ENCODE data around the gene PLXDC2.

DNA sequence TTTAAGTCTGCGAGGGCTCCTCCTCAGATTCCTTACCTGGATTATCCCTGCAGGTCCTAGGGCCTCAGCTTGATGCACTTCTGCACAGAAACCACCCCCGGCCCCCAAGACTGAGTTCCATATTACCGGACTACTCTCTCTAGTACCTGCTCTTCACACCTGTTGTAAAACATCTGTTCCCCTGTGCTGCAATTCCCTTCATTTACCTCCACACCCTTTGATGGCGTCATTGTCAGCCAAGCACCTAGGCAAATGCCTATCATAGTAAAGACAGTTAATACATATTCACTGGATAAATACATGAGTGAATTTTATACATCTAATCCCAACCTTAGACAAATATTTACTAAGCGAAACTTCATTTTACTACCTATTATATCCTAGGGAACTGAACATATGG is 275.5 kb downstream of the PLXDC2 start:
- TF ChIP-seq POLR2A (IDR thresholded peaks at IDR 0.05) (no peak), EP300 (IDR thresholded peaks at IDR 0.05) (no peak)
- TF ChIP-seq, protein P1, sequence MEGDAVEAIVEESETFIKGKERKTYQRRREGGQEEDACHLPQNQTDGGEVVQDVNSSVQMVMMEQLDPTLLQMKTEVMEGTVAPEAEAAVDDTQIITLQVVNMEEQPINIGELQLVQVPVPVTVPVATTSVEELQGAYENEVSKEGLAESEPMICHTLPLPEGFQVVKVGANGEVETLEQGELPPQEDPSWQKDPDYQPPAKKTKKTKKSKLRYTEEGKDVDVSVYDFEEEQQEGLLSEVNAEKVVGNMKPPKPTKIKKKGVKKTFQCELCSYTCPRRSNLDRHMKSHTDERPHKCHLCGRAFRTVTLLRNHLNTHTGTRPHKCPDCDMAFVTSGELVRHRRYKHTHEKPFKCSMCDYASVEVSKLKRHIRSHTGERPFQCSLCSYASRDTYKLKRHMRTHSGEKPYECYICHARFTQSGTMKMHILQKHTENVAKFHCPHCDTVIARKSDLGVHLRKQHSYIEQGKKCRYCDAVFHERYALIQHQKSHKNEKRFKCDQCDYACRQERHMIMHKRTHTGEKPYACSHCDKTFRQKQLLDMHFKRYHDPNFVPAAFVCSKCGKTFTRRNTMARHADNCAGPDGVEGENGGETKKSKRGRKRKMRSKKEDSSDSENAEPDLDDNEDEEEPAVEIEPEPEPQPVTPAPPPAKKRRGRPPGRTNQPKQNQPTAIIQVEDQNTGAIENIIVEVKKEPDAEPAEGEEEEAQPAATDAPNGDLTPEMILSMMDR (IDR thresholded peaks at IDR 0.05): no peak
